ENCODE results near the gene LTBP2. TPM values are rescaled to one million over a fixed set of nuclear protein-coding genes. Genes with fewer than 3 reads are reported as not detected.
A peak's percentile ranks its signal among the peaks of the same experiment; 100 is the strongest.
"Not testable (repeated sequence)": the region's sequence is repeated elsewhere in the genome, so short reads cannot be mapped to it uniquely, and the experiment has no call there.

The LTBP2 gene
- total RNA-seq, 2 donors from 2014 or later, result 674 to 973 TPM

- Histone ChIP-seq H3K36me3 (no peaks in the 10 kb centered on the region), H3K9me3 (no peaks in the 10 kb centered on the region), H3K27me3 (replicated peaks; ENCODE audit: insufficient read depth) (no peaks in the 10 kb centered on the region), H3K4me1 (ENCODE audit: control insufficient read depth in 1 of 2, low read depth in 2 of 2) (peaks cover 0 to 1% of the 10 kb centered on the region in 2 donors), H3K4me3 (no peak overlapping the region), H3K27ac (no peak overlapping the region)
- no peak for ATAC-seq (ENCODE audit: insufficient number of reproducible peaks, low FRiP score, low read depth)
- DNase-seq (ENCODE audit: low spot score), result no peak
- TF ChIP-seq CTCF (IDR thresholded peaks at IDR 0.05), result no peak
Observed at GRCh38 chr14:74462993-74463392, 149.0 kb downstream of the LTBP2 start.

- no peaks in the 10 kb centered on the region for H3K9me3 ChIP-seq
- ATAC-seq (ENCODE audit: insufficient number of reproducible peaks, low FRiP score, low read depth), result no peak
Observed at GRCh38 chr14:74459976-74460375, 152.1 kb downstream of the LTBP2 start.

GRCh38 chr14:74459289-74459946 lies 152.6 kb downstream of the LTBP2 start:
- H3K4me1 ChIP-seq (ENCODE audit: control insufficient read depth in 1 of 2, low read depth in 2 of 2), result no peaks in the 10 kb centered on the region
- DNase-seq (ENCODE audit: low spot score), result no peak
- H3K27ac ChIP-seq, result no peak overlapping the region
- H3K36me3 ChIP-seq, result no peaks in the 10 kb centered on the region
- peak; percentile 67 for TF ChIP-seq CTCF (IDR thresholded peaks at IDR 0.05)
- peak; percentile 50 for ATAC-seq (ENCODE audit: insufficient number of reproducible peaks, low FRiP score, low read depth)
- H3K27me3 ChIP-seq (replicated peaks; ENCODE audit: insufficient read depth), result no peaks in the 10 kb centered on the region
- no peak overlapping the region for H3K4me3 ChIP-seq
- H3K9me3 ChIP-seq, result no peaks in the 10 kb centered on the region

More at GRCh38 chr14:74459976-74460375, 152.1 kb downstream of the LTBP2 start:
- no peak overlapping the region for H3K4me3 ChIP-seq
- no peak for TF ChIP-seq CTCF (IDR thresholded peaks at IDR 0.05)
- H3K27ac ChIP-seq, result no peak overlapping the region
- H3K4me1 ChIP-seq (ENCODE audit: control insufficient read depth in 1 of 2, low read depth in 2 of 2), result no peaks in the 10 kb centered on the region
- H3K27me3 ChIP-seq (replicated peaks; ENCODE audit: insufficient read depth), result no peaks in the 10 kb centered on the region
- H3K36me3 ChIP-seq, result no peaks in the 10 kb centered on the region
- DNase-seq (ENCODE audit: low spot score), result no peak

- H3K4me1 ChIP-seq (ENCODE audit: control insufficient read depth in 1 of 2, low read depth in 2 of 2), result no peaks in the 10 kb centered on the region
- no peak overlapping the region for H3K4me3 ChIP-seq
- no peaks in the 10 kb centered on the region for H3K9me3 ChIP-seq
- H3K27me3 ChIP-seq (replicated peaks; ENCODE audit: insufficient read depth), result no peaks in the 10 kb centered on the region
- no peaks in the 10 kb centered on the region for H3K36me3 ChIP-seq
- H3K27ac ChIP-seq, result no peak overlapping the region
- no peak for ATAC-seq (ENCODE audit: insufficient number of reproducible peaks, low FRiP score, low read depth)
- TF ChIP-seq CTCF (IDR thresholded peaks at IDR 0.05), result no peak
- no peak for DNase-seq (ENCODE audit: low spot score)
Observed at GRCh38 chr14:74457565-74457895, 154.5 kb downstream of the LTBP2 start.

GRCh38 chr14:74456684-74457564 lies 155.1 kb downstream of the LTBP2 start:
- no peaks in the 10 kb centered on the region for H3K27me3 ChIP-seq (replicated peaks; ENCODE audit: insufficient read depth)
- DNase-seq (ENCODE audit: low spot score), result no peak
- H3K4me1 ChIP-seq (ENCODE audit: control insufficient read depth in 1 of 2, low read depth in 2 of 2), result no peaks in the 10 kb centered on the region
- no peaks in the 10 kb centered on the region for H3K9me3 ChIP-seq
- no peak for TF ChIP-seq CTCF (IDR thresholded peaks at IDR 0.05)
- H3K36me3 ChIP-seq, result no peaks in the 10 kb centered on the region
- no peak for ATAC-seq (ENCODE audit: insufficient number of reproducible peaks, low FRiP score, low read depth)
- no peak overlapping the region for H3K27ac ChIP-seq
- H3K4me3 ChIP-seq, result no peak overlapping the region

GRCh38 chr14:74454397-74454796 lies 157.6 kb downstream of the LTBP2 start:
- H3K27me3 ChIP-seq (replicated peaks; ENCODE audit: insufficient read depth); H3K4me3 ChIP-seq; H3K4me1 ChIP-seq (ENCODE audit: control insufficient read depth in 1 of 2, low read depth in 2 of 2); ATAC-seq (ENCODE audit: insufficient number of reproducible peaks, low FRiP score, low read depth); H3K9me3 ChIP-seq; H3K27ac ChIP-seq; H3K36me3 ChIP-seq; DNase-seq (ENCODE audit: low spot score): not testable (repeated sequence)
